Measurements from ENCODE around the gene BANF1.

DNA sequence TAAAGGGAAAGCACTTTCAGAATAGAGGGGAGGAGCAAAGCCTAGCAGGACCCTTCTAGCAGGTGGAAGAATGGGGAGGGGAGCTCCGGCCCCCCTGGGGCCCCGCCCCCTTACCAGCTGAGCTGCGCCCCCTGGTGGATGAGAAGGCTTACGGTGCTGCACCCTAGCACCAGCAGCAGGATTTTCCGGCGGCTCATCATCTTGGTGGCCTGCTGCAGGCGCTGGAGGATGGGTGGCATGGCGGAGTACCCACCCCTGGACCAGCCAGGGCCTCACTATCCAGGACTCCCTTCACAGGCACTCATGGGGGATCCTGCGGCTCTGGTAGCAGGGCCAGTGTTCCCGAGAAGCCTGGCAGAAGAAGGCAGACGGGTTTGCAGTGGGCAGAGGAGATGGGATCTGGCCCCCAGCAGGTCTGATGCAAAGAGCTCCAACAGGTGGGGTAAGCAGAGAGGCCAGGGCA lies 42.9 kb downstream of the BANF1 start:
- TF ChIP-seq, protein P1, sequence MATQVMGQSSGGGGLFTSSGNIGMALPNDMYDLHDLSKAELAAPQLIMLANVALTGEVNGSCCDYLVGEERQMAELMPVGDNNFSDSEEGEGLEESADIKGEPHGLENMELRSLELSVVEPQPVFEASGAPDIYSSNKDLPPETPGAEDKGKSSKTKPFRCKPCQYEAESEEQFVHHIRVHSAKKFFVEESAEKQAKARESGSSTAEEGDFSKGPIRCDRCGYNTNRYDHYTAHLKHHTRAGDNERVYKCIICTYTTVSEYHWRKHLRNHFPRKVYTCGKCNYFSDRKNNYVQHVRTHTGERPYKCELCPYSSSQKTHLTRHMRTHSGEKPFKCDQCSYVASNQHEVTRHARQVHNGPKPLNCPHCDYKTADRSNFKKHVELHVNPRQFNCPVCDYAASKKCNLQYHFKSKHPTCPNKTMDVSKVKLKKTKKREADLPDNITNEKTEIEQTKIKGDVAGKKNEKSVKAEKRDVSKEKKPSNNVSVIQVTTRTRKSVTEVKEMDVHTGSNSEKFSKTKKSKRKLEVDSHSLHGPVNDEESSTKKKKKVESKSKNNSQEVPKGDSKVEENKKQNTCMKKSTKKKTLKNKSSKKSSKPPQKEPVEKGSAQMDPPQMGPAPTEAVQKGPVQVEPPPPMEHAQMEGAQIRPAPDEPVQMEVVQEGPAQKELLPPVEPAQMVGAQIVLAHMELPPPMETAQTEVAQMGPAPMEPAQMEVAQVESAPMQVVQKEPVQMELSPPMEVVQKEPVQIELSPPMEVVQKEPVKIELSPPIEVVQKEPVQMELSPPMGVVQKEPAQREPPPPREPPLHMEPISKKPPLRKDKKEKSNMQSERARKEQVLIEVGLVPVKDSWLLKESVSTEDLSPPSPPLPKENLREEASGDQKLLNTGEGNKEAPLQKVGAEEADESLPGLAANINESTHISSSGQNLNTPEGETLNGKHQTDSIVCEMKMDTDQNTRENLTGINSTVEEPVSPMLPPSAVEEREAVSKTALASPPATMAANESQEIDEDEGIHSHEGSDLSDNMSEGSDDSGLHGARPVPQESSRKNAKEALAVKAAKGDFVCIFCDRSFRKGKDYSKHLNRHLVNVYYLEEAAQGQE (IDR thresholded peaks at IDR 0.05; ENCODE audit: insufficient read depth in 1 of 2, low read depth in 2 of 2, low read length in 2 of 2), result no peak
- TF ChIP-seq POLR2AphosphoS5 (IDR thresholded peaks at IDR 0.05; ENCODE audit: low read depth, low read length) (no peak), TAF1 (IDR thresholded peaks at IDR 0.05; ENCODE audit: borderline replicate concordance, insufficient read depth, low read length) (no peak), FOXP2 (optimal IDR thresholded peaks at IDR 0.05; ENCODE audit: borderline replicate concordance, extremely low read depth, extremely low read length, insufficient read depth) (no peak)

Data from PFSK-1 (cell line).